ENCODE data around the gene LINGO4.

The LINGO4 gene

GRCh38 chr1:151805066-151805820 lies at the start of gene LINGO4:
LINGO4 (minus strand) TSS chr1:151805419; CDS start chr1:151802704, 2,715 bp downstream.
- DNase-seq = no peak

GRCh38 chr1:151854658-151855057 lies 49.4 kb upstream of the LINGO4 start:
- DNase-seq = no peak

- no peak for DNase-seq
Observed at GRCh38 chr1:151853411-151853943, 48.3 kb upstream of the LINGO4 start, which contains the start of gene THEM5. THEM5 (minus strand) TSS chr1:151853712; CDS start chr1:151853565, 147 bp downstream.

GRCh38 chr1:151852733-151853132 lies 47.5 kb upstream of the LINGO4 start:
- no peak for DNase-seq

GRCh38 chr1:151851886-151852285 lies 46.7 kb upstream of the LINGO4 start:
- no peak for DNase-seq

- DNase-seq = no peak
Observed at GRCh38 chr1:151849871-151850270, 44.7 kb upstream of the LINGO4 start.

- DNase-seq = no peak
Observed at GRCh38 chr1:151849126-151849525, 43.9 kb upstream of the LINGO4 start.

- DNase-seq = no peak
Observed at GRCh38 chr1:151847867-151848596, 42.8 kb upstream of the LINGO4 start.

- DNase-seq = no peak
Observed at GRCh38 chr1:151846686-151847237, 41.5 kb upstream of the LINGO4 start.

- DNase-seq = peak; percentile 34
Observed at GRCh38 chr1:151846062-151846568, 40.9 kb upstream of the LINGO4 start.

GRCh38 chr1:151843398-151843797 lies 38.2 kb upstream of the LINGO4 start:
- no peak for DNase-seq

- DNase-seq = no peak
Observed at GRCh38 chr1:151841141-151841540, 35.9 kb upstream of the LINGO4 start.

GRCh38 chr1:151840421-151840820 lies 35.2 kb upstream of the LINGO4 start:
- DNase-seq = no peak

GRCh38 chr1:151839457-151840403 lies 34.5 kb upstream of the LINGO4 start, which contains the start of gene C2CD4D:
C2CD4D (minus strand) TSS chr1:151839820; CDS start chr1:151838989, 831 bp downstream.
- peak; percentile 76 for DNase-seq

GRCh38 chr1:151839082-151839412 lies 33.8 kb upstream of the LINGO4 start:
- DNase-seq = no peak

GRCh38 chr1:151838222-151839081 lies 33.2 kb upstream of the LINGO4 start:
- no peak for DNase-seq

GRCh38 chr1:151837884-151838221 lies 32.6 kb upstream of the LINGO4 start:
- no peak for DNase-seq

GRCh38 chr1:151837197-151837596 lies 32.0 kb upstream of the LINGO4 start:
- DNase-seq = peak; percentile 73

GRCh38 chr1:151835596-151835995 lies 30.4 kb upstream of the LINGO4 start:
- no peak for DNase-seq

GRCh38 chr1:151834239-151834638 lies 29.0 kb upstream of the LINGO4 start:
- DNase-seq = no peak

GRCh38 chr1:151833172-151833900 lies 28.1 kb upstream of the LINGO4 start:
- DNase-seq = no peak
